ENCODE results near the gene KSR2. TPM values are rescaled to one million over a fixed set of nuclear protein-coding genes. Genes with fewer than 3 reads are reported as not detected.

The KSR2 gene
- total and polyA plus RNA-seq, 2 donors = 0.02 to 0.09 TPM

DNA sequence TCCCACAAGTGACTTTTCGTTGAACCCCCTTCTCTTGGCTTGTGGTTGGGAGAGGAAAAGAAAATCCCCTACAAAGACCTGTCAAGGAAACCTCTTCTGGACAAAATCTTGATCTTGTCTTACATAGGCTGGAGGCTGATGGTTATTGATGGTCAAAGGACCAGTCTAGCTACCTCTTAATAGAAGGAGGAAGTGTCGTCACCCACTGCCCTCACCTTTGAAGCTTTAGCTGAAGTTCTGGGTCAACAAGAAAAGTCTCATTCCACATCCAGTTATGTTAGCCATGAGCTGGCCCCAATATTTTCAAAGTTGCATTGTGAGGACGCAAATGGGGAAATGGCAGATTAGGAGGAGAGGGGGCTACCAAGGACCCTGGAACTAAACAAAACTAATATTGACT, 6.2 kb upstream of the KSR2 start:
- H3K9me3 ChIP-seq (ENCODE audit: control insufficient read depth in 2 of 2, insufficient read depth in 1 of 2, low read length in 1 of 2) = no peaks in the 10 kb centered on the region
- H3K36me3 ChIP-seq (ENCODE audit: control insufficient read depth in 2 of 2, insufficient read depth in 2 of 2, low read length in 1 of 2) = no peaks in the 10 kb centered on the region
- no peak overlapping the region for H3K27ac ChIP-seq (ENCODE audit: low read depth in 1 of 2, low read length in 1 of 2)
- 89% methylated on average over 3 of the region's 3 CpGs for WGBS
- H3K4me1 ChIP-seq (ENCODE audit: control insufficient read depth in 2 of 2, insufficient read depth in 2 of 2, low read length in 2 of 2) = no peaks in the 10 kb centered on the region
- H3K27me3 ChIP-seq (ENCODE audit: control insufficient read depth in 2 of 2, insufficient read depth in 1 of 2, low read length in 1 of 2) = peaks cover 3% of the 10 kb centered on the region in 2 donors
- H3K4me3 ChIP-seq (ENCODE audit: low read length in 2 of 2) = no peak overlapping the region
- no peak for DNase-seq (ENCODE audit: low read depth in 6 of 9, low spot score in 9 of 9)

DNA sequence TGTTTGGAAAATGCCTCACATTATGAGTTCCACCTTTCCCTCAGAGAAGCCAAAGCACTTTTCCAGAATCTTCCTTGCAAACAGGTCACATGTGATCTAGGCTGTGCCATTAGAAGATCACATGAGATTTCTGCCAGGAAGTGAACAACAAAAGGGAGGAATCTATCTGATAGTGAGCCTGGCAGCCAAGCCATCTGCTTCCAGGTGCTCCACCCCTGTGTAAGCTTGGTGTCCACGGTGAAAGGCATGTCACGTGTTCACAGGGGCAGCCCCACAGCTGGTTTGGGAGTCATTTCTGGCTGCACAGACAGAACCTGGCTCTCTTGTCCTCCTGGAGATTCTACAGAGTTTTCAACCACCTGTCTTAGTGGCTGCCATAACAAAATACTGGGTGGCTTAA, 3.5 kb upstream of the KSR2 start:
- DNase-seq (ENCODE audit: low read depth in 6 of 9, low spot score in 9 of 9) = no peak
- WGBS = 82% methylated on average over 2 of the region's 2 CpGs
- peaks cover 24 to 29% of the 10 kb centered on the region in 2 donors for H3K27me3 ChIP-seq (ENCODE audit: control insufficient read depth in 2 of 2, insufficient read depth in 1 of 2, low read length in 1 of 2)
- H3K36me3 ChIP-seq (ENCODE audit: control insufficient read depth in 2 of 2, insufficient read depth in 2 of 2, low read length in 1 of 2) = no peaks in the 10 kb centered on the region
- H3K27ac ChIP-seq (ENCODE audit: low read depth in 1 of 2, low read length in 1 of 2) = no peak overlapping the region
- no peaks in the 10 kb centered on the region for H3K9me3 ChIP-seq (ENCODE audit: control insufficient read depth in 2 of 2, insufficient read depth in 1 of 2, low read length in 1 of 2)
- peaks cover 0 to 13% of the 10 kb centered on the region in 2 donors for H3K4me1 ChIP-seq (ENCODE audit: control insufficient read depth in 2 of 2, insufficient read depth in 2 of 2, low read length in 2 of 2)
- H3K4me3 ChIP-seq (ENCODE audit: low read length in 2 of 2) = no peak overlapping the region

DNA sequence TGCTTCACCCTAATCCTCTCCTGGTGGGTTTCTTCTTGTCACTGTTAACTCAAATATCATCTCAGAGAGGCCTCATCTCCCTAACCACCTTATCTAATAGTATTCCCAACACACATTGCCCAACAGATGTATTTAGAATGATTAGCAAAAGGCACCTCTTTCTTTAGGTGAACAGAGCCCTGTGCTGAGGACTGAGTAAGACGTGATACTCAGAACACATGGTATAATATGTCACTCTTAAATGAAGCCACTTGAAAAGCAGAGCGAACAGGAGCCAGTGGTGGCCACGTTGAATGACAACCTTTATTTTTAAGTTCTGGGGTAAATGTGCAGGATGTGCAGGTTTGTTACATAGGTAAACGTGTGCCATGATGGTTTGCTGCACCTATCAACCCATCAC, 1.5 kb upstream of the KSR2 start:
- no peaks in the 10 kb centered on the region for H3K9me3 ChIP-seq (ENCODE audit: control insufficient read depth in 2 of 2, insufficient read depth in 1 of 2, low read length in 1 of 2)
- H3K36me3 ChIP-seq (ENCODE audit: control insufficient read depth in 2 of 2, insufficient read depth in 2 of 2, low read length in 1 of 2) = no peaks in the 10 kb centered on the region
- H3K4me1 ChIP-seq (ENCODE audit: control insufficient read depth in 2 of 2, insufficient read depth in 2 of 2, low read length in 2 of 2) = peaks cover 0 to 13% of the 10 kb centered on the region in 2 donors
- peaks cover 30 to 45% of the 10 kb centered on the region in 2 donors for H3K27me3 ChIP-seq (ENCODE audit: control insufficient read depth in 2 of 2, insufficient read depth in 1 of 2, low read length in 1 of 2)
- WGBS = 94% methylated on average over 4 of the region's 4 CpGs
- H3K4me3 ChIP-seq (ENCODE audit: low read length in 2 of 2) = no peak overlapping the region
- H3K27ac ChIP-seq (ENCODE audit: low read depth in 1 of 2, low read length in 1 of 2) = no peak overlapping the region
- no peak for DNase-seq (ENCODE audit: low read depth in 6 of 9, low spot score in 9 of 9)

DNA sequence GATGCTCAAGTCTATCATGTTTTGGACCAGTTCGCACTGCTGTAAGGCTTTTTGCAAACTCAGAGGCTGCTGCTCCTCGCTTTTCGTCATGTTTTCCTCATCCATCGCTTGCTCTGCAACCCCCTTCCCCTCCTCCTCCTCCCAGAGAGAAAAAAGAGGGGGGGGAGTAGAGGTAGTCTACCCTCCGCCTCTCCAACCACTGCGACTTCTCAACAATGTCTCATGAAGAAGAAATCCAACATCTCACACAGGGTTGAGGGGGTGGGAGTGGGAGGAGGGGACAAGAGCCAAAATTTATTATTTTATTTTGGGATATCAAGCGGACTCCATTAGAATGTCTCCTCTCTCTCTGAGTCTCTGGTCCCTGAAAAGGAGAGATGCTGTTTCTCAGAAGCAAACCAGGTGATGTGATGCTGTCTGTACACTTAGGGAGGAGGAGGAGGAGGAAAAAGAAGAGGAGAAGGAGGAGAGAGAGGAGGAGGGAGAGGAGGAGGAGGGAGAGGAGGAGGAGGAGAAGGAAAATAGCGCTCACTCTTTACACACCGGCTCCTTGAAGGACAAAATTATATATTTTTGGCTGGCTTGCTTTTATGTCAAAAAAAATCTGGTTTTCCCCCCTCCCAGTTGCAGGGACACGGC, 520 bp downstream of the KSR2 start:
- Histone ChIP-seq H3K36me3 (ENCODE audit: control insufficient read depth in 2 of 2, insufficient read depth in 2 of 2, low read length in 1 of 2) (no peaks in the 10 kb centered on the region), H3K9me3 (ENCODE audit: control insufficient read depth in 2 of 2, insufficient read depth in 1 of 2, low read length in 1 of 2) (no peaks in the 10 kb centered on the region), H3K4me3 (ENCODE audit: low read length in 2 of 2) (peak overlapping the region; percentile 27 to 60), H3K27me3 (ENCODE audit: control insufficient read depth in 2 of 2, insufficient read depth in 1 of 2, low read length in 1 of 2) (peaks cover 30 to 46% of the 10 kb centered on the region in 2 donors), H3K27ac (ENCODE audit: low read depth in 1 of 2, low read length in 1 of 2) (no peak overlapping the region), H3K4me1 (ENCODE audit: control insufficient read depth in 2 of 2, insufficient read depth in 2 of 2, low read length in 2 of 2) (peaks cover 0 to 13% of the 10 kb centered on the region in 2 donors)
- 8% methylated on average over 10 of the region's 10 CpGs for WGBS
- no peak for DNase-seq (ENCODE audit: low read depth in 6 of 9, low spot score in 9 of 9)

DNA sequence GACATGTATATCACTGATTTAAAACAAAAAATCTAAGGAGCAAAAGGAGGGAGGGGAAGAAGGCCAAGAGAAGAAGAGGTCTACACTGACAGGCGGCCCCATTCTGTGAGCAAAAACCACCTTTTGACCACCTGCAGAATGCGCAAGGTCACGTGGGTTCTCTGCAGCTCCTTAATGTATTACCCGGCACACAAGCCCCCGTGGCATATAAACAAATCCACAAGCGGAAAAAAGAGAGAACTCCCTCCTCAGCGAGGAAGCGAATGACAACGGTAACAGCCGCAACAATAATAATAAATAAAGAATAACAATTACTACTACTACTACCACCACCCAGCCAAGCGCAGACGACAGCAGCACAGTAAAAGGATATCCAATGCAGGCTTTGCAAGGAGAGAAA, 1.3 kb downstream of the KSR2 start:
- no peak overlapping the region for H3K4me3 ChIP-seq (ENCODE audit: low read length in 2 of 2)
- 13% methylated on average over 12 of the region's 12 CpGs for whole genome bisulfite sequencing
- H3K9me3 ChIP-seq (ENCODE audit: control insufficient read depth in 2 of 2, insufficient read depth in 1 of 2, low read length in 1 of 2) = no peaks in the 10 kb centered on the region
- no peaks in the 10 kb centered on the region for H3K36me3 ChIP-seq (ENCODE audit: control insufficient read depth in 2 of 2, insufficient read depth in 2 of 2, low read length in 1 of 2)
- H3K4me1 ChIP-seq (ENCODE audit: control insufficient read depth in 2 of 2, insufficient read depth in 2 of 2, low read length in 2 of 2) = peaks cover 0 to 13% of the 10 kb centered on the region in 2 donors
- DNase-seq (ENCODE audit: low read depth in 6 of 9, low spot score in 9 of 9) = no peak
- H3K27me3 ChIP-seq (ENCODE audit: control insufficient read depth in 2 of 2, insufficient read depth in 1 of 2, low read length in 1 of 2) = peaks cover 30 to 46% of the 10 kb centered on the region in 2 donors
- no peak overlapping the region for H3K27ac ChIP-seq (ENCODE audit: low read depth in 1 of 2, low read length in 1 of 2)

DNA sequence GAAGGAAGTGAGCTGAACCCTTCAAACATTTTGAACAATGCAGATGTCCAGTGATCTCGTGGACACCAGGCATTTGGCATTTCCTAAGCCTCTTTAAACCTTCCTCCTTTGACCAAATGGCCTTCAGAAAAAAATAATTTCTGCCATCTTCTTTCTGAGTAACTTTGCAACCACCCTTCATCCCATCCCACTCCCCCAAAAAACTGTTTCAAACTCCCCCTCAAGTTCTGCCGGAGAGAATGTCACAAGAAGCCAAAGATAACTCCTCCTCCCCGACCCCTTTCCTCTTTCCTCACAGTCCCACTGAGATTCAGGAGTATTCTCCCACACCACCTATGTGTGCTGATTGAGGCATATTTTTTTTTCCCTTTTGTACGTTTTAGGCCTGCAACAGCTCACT, 1.7 kb downstream of the KSR2 start:
- H3K4me1 ChIP-seq (ENCODE audit: control insufficient read depth in 2 of 2, insufficient read depth in 2 of 2, low read length in 2 of 2) = peaks cover 0 to 13% of the 10 kb centered on the region in 2 donors
- no peaks in the 10 kb centered on the region for H3K9me3 ChIP-seq (ENCODE audit: control insufficient read depth in 2 of 2, insufficient read depth in 1 of 2, low read length in 1 of 2)
- no peak overlapping the region for H3K27ac ChIP-seq (ENCODE audit: low read depth in 1 of 2, low read length in 1 of 2)
- no peak for DNase-seq (ENCODE audit: low read depth in 6 of 9, low spot score in 9 of 9)
- WGBS = 35% methylated on average over 4 of the region's 4 CpGs
- H3K36me3 ChIP-seq (ENCODE audit: control insufficient read depth in 2 of 2, insufficient read depth in 2 of 2, low read length in 1 of 2) = no peaks in the 10 kb centered on the region
- no peak overlapping the region for H3K4me3 ChIP-seq (ENCODE audit: low read length in 2 of 2)
- peaks cover 30 to 46% of the 10 kb centered on the region in 2 donors for H3K27me3 ChIP-seq (ENCODE audit: control insufficient read depth in 2 of 2, insufficient read depth in 1 of 2, low read length in 1 of 2)

DNA sequence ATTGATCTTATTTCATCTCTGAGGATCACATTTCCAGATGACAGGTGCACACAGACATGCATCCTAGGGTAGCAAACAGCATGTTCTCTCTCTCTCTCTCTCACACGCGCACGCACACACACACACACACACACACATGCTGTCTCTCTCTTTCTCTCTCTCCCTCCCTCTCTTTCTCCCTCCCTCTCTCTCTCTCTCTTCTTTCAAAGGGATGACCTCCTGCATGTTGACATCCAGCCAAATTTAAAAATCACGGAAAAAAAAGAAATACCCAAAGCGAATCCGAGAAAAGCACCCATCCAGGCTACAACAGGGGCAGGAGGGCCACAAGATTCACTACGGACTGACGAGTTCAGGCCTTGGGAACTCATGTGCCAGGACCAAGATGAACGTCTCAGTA, 2.3 kb downstream of the KSR2 start:
- peaks cover 30 to 46% of the 10 kb centered on the region in 2 donors for H3K27me3 ChIP-seq (ENCODE audit: control insufficient read depth in 2 of 2, insufficient read depth in 1 of 2, low read length in 1 of 2)
- no peak overlapping the region for H3K4me3 ChIP-seq (ENCODE audit: low read length in 2 of 2)
- H3K4me1 ChIP-seq (ENCODE audit: control insufficient read depth in 2 of 2, insufficient read depth in 2 of 2, low read length in 2 of 2) = peaks cover 0 to 13% of the 10 kb centered on the region in 2 donors
- H3K27ac ChIP-seq (ENCODE audit: low read depth in 1 of 2, low read length in 1 of 2) = no peak overlapping the region
- DNase-seq (ENCODE audit: low read depth in 6 of 9, low spot score in 9 of 9) = no peak
- no peaks in the 10 kb centered on the region for H3K36me3 ChIP-seq (ENCODE audit: control insufficient read depth in 2 of 2, insufficient read depth in 2 of 2, low read length in 1 of 2)
- no peaks in the 10 kb centered on the region for H3K9me3 ChIP-seq (ENCODE audit: control insufficient read depth in 2 of 2, insufficient read depth in 1 of 2, low read length in 1 of 2)
- WGBS = 51% methylated on average over 9 of the region's 9 CpGs

DNA sequence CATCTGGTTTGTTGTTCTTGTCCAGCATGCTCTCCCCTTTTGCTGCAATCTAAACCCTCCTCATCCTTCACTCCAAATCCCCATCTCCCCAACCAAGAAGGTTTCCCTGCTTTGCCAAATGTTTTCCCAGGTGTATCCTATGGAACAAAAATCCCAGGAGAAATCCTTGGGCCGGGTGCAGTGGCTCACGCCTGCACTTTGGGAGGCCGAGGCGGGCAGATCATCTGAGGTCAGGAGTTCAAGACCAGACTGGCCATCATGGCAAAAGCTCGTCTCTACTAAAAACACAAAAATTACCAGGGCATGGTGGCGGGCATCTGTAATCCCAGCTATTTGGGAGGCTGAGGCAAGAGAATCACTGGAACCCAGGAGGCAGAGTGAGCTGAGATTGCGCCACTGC, 5.0 kb downstream of the KSR2 start:
- peaks cover 0 to 8% of the 10 kb centered on the region in 2 donors for H3K4me1 ChIP-seq (ENCODE audit: control insufficient read depth in 2 of 2, insufficient read depth in 2 of 2, low read length in 2 of 2)
- H3K27ac ChIP-seq (ENCODE audit: low read depth in 1 of 2, low read length in 1 of 2) = no peak overlapping the region
- WGBS = 93% methylated on average over 7 of the region's 7 CpGs
- peaks cover 21 to 33% of the 10 kb centered on the region in 2 donors for H3K27me3 ChIP-seq (ENCODE audit: control insufficient read depth in 2 of 2, insufficient read depth in 1 of 2, low read length in 1 of 2)
- H3K4me3 ChIP-seq (ENCODE audit: low read length in 2 of 2) = no peak overlapping the region
- DNase-seq (ENCODE audit: low read depth in 6 of 9, low spot score in 9 of 9) = no peak
- no peaks in the 10 kb centered on the region for H3K9me3 ChIP-seq (ENCODE audit: control insufficient read depth in 2 of 2, insufficient read depth in 1 of 2, low read length in 1 of 2)
- H3K36me3 ChIP-seq (ENCODE audit: control insufficient read depth in 2 of 2, insufficient read depth in 2 of 2, low read length in 1 of 2) = no peaks in the 10 kb centered on the region

DNA sequence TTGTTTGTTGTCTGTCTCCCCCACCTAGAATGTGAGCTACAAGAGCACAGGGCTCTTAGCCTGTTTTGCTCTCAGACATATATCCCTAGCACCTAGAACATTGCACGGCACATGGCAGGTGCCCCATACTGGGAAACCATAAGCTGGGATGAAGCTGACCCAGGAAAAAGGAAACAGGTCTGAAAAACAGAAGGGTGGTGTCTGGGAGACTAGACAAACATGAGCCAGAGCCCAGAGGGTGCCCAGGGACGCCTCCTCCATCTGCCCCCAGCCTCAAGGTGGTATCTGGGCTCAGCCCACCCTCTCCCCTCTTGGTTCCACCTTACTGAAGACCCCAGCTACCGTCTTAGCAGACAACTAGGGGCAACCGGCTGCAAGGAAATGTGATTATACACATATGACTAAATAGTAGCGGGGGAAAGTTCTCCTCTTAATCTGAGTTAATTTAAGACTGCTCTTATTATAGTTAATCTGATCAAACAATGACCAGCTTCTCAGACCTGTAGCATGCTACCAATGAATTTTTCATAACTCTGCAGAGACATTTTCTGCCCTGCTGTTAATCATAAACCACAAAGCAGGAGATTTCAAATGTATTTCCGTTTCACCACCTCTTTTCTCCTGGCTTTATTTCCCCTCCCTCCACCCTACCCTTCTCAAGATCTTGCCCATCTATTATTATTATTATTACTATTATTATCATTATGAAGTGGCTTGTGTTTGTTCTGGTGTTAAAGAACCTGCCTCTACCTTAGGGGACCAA, 31.9 kb downstream of the KSR2 start:
- no peak overlapping the region for H3K27ac ChIP-seq (ENCODE audit: low read depth in 1 of 2, low read length in 1 of 2)

More for the DNA sequence above, 31.9 kb downstream of the KSR2 start:
- H3K4me1 ChIP-seq (ENCODE audit: control insufficient read depth in 2 of 2, insufficient read depth in 2 of 2, low read length in 2 of 2) = no peaks in the 10 kb centered on the region
- no peaks in the 10 kb centered on the region for H3K9me3 ChIP-seq (ENCODE audit: control insufficient read depth in 2 of 2, insufficient read depth in 1 of 2, low read length in 1 of 2)
- DNase-seq (ENCODE audit: low read depth in 6 of 9, low spot score in 9 of 9) = no peak
- H3K27me3 ChIP-seq (ENCODE audit: control insufficient read depth in 2 of 2, insufficient read depth in 1 of 2, low read length in 1 of 2) = no peaks in the 10 kb centered on the region
- H3K4me3 ChIP-seq (ENCODE audit: low read length in 2 of 2) = no peak overlapping the region
- WGBS = 78% methylated on average over 6 of the region's 6 CpGs
- no peaks in the 10 kb centered on the region for H3K36me3 ChIP-seq (ENCODE audit: control insufficient read depth in 2 of 2, insufficient read depth in 2 of 2, low read length in 1 of 2)
